Thoracic aorta (tissue), 2 donors: Measurements from ENCODE around the gene SGK2. TPM values are rescaled to one million over a fixed set of nuclear protein-coding genes. Genes with fewer than 3 reads are reported as not detected.
"Not testable (repeated sequence)": the region's sequence is repeated elsewhere in the genome, so short reads cannot be mapped to it uniquely, and the experiment has no call there.

Experiments used
- ATAC-seq: fragments of 150-250 bp; one replicate; pipeline ENCODE4 v1.8.0; 2017; ENCODE audit warnings: low read depth; ENCODE audit not compliant: insufficient number of reproducible peaks, low FRiP score
- DNase-seq: peaks from one replicate; pipeline ENCODE4 v3.0.0-alpha.2; 2020; ENCODE audit warnings: low spot score
- H3K27ac ChIP-seq, 2 donors: fragments of 200-600 bp; sonication (generic); 1 replicate in 1 of 2; 2 replicates in 1 of 2; pipeline ENCODE4 v1.5.1; 2016; ENCODE audit warnings: mild to moderate bottlenecking in 2 of 2, moderate library complexity in 2 of 2
- H3K27me3 ChIP-seq: fragments of 200-600 bp; sonication (generic); replicated peaks from 2 replicates; pipeline ENCODE4 v1.6.0; 2016; ENCODE audit warnings: mild to moderate bottlenecking; ENCODE audit not compliant: insufficient read depth
- H3K36me3 ChIP-seq: fragments of 200-600 bp; sonication (generic); one replicate; pipeline ENCODE4 v1.5.1; 2016
- H3K4me1 ChIP-seq, 2 donors: fragments of 200-600 bp; sonication (generic); 1 replicate in 1 of 2; 2 replicates in 1 of 2; pipeline versions ENCODE4 v1.5.1 to v1.6.0; 2016; ENCODE audit warnings: low read depth in 2 of 2, mild to moderate bottlenecking in 1 of 2; ENCODE audit not compliant: control insufficient read depth in 1 of 2
- H3K4me3 ChIP-seq: fragments of 200-600 bp; sonication (generic); 2 replicates; pipeline ENCODE4 v1.5.1; 2016; ENCODE audit warnings: mild to moderate bottlenecking
- H3K9me3 ChIP-seq: fragments of 200-600 bp; sonication (generic); 2 replicates; pipeline ENCODE4 v1.5.1; 2016
- total RNA-seq, 2 donors: library from RNA; depleted of rRNA; stranded (reverse); fragments of >200 nt; gene quantifications; one replicate each; pipeline versions ENCODE4 v1.1.0 to v1.2.3, GENCODE V29; 2016
- TF ChIP-seq, protein P1 (sequence below): fragments of 200-600 bp; sonication (generic); IDR thresholded peaks from one replicate; pipeline ENCODE4 v1.5.1; 2019; ENCODE audit warnings: antibody characterized with exemption

Gene SGK2
- total RNA-seq, 2 donors from 2014 or later, result 2.4 to 11.6 TPM

GRCh38 chr20:43605715-43606114, 46.9 kb downstream of the SGK2 start:
- H3K4me1 ChIP-seq, result no peaks in the 10 kb centered on the region
- H3K27me3 ChIP-seq, result no peaks in the 10 kb centered on the region
- H3K36me3 ChIP-seq, result peaks cover 15% of the 10 kb centered on the region
- DNase-seq (no peak), ATAC-seq (no peak)
- H3K9me3 ChIP-seq, result no peaks in the 10 kb centered on the region
- H3K4me3 ChIP-seq, result no peak overlapping the region
- H3K27ac ChIP-seq, result no peak overlapping the region
- TF ChIP-seq, protein P1, sequence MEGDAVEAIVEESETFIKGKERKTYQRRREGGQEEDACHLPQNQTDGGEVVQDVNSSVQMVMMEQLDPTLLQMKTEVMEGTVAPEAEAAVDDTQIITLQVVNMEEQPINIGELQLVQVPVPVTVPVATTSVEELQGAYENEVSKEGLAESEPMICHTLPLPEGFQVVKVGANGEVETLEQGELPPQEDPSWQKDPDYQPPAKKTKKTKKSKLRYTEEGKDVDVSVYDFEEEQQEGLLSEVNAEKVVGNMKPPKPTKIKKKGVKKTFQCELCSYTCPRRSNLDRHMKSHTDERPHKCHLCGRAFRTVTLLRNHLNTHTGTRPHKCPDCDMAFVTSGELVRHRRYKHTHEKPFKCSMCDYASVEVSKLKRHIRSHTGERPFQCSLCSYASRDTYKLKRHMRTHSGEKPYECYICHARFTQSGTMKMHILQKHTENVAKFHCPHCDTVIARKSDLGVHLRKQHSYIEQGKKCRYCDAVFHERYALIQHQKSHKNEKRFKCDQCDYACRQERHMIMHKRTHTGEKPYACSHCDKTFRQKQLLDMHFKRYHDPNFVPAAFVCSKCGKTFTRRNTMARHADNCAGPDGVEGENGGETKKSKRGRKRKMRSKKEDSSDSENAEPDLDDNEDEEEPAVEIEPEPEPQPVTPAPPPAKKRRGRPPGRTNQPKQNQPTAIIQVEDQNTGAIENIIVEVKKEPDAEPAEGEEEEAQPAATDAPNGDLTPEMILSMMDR, result no peak

DNA sequence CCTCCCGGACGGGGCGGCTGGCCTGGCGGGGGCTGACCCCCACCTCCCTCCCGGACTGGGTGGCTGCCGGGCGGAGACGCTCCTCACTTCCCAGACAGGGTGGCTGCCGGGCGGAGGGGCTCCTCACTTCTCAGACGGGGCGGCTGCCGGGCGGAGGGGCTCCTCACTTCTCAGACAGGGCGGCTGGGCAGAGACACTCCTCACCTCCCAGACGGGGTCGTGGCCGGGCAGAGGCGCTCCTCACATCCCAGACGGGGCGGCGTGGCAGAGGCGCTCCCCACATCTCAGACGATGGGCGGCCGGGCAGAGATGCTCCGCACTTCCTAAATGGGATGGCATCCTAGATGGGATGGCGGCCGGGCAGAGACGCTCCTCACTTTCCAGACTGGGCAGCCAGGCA, 48.5 kb downstream of the SGK2 start:
- not testable (repeated sequence) for H3K4me3 ChIP-seq, H3K27me3 ChIP-seq, DNase-seq, ATAC-seq, H3K27ac ChIP-seq, H3K4me1 ChIP-seq, H3K9me3 ChIP-seq
- H3K36me3 ChIP-seq, result peaks cover 15% of the 10 kb centered on the region

DNA sequence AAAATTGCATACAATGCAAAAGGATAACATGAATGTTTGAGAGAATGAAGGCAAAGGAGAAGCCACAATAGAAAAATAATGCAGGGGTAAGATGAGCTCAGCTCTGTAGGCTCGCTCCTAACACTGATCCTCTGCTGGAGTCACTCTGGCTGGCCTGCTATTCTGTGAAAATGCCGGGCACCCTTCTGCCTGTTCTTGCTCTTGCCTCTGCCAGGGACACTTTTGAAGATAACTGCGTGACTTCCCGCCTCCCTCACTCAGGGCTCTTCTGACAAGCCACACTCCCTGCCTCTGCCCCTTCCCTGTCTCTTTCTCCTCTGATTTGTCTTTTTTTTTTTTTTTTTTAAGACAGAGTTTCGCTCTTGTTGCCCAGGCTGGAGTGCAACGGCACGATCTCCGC, 72.8 kb downstream of the SGK2 start:
- Histone ChIP-seq H3K27ac (no peak overlapping the region), H3K36me3 (peaks cover 39% of the 10 kb centered on the region), H3K9me3 (no peaks in the 10 kb centered on the region), H3K4me1 (no peaks in the 10 kb centered on the region), H3K4me3 (no peak overlapping the region), H3K27me3 (no peaks in the 10 kb centered on the region)
- TF ChIP-seq, protein P1, result no peak
- no peak for DNase-seq
- no peak for ATAC-seq

Other genes starting within 250 kb of the SGK2 start
- gene SRSF6, start 101.1 kb upstream of the SGK2 start, total RNA-seq, result 10 to 100 TPM; 42.2 to 90.4 TPM
- gene L3MBTL1, start 51.3 kb upstream of the SGK2 start, total RNA-seq, result 10 to 100 TPM; 15.3 to 21.4 TPM
- 10 to 100 TPM; 17.6 to 18.1 TPM for gene IFT52, start 31.9 kb downstream of the SGK2 start, total RNA-seq
- gene MYBL2, start 108.1 kb downstream of the SGK2 start, total RNA-seq, result under 1 TPM; 0.78 to 0.81 TPM
- not detected for gene GTSF1L, start 168.0 kb downstream of the SGK2 start, total RNA-seq